Limb (tissue), 2 donors: Measurements from ENCODE around the gene COL23A1.
A peak's percentile ranks its signal among the peaks of the same experiment; 100 is the strongest.

Experiments
- DNase-seq, 2 donors: peaks; one replicate each; pipeline ENCODE4 v3.0.0-alpha.2; 2016; ENCODE audit errors: extremely low spot score in 2 of 2

The COL23A1 gene

GRCh38 chr5:178477802-178478201 lies 112.4 kb downstream of the COL23A1 start:
- DNase-seq, result no peak

- DNase-seq, result no peak
These were observed 113.0 kb downstream of the COL23A1 start for GRCh38 chr5:178476972-178477754.

GRCh38 chr5:178476531-178476930 lies 113.7 kb downstream of the COL23A1 start:
- DNase-seq, result no peak

GRCh38 chr5:178475422-178475821 lies 114.8 kb downstream of the COL23A1 start:
- DNase-seq, result no peak

- no peak for DNase-seq
These were observed 115.5 kb downstream of the COL23A1 start for GRCh38 chr5:178474562-178475184.

GRCh38 chr5:178473854-178474253 lies 116.3 kb downstream of the COL23A1 start:
- DNase-seq, result no peak

- no peak for DNase-seq
These were observed 118.1 kb downstream of the COL23A1 start for GRCh38 chr5:178472138-178472537.

GRCh38 chr5:178471711-178472110 lies 118.5 kb downstream of the COL23A1 start:
- no peak for DNase-seq

- DNase-seq, result no peak
These were observed 119.5 kb downstream of the COL23A1 start for GRCh38 chr5:178470760-178471025.

GRCh38 chr5:178469975-178470759 lies 120.0 kb downstream of the COL23A1 start:
- DNase-seq, result peak in 1 of 2 donors; percentile 27

- DNase-seq, result no peak
These were observed 120.9 kb downstream of the COL23A1 start for GRCh38 chr5:178469011-178469974.

- no peak for DNase-seq
These were observed 122.0 kb downstream of the COL23A1 start for GRCh38 chr5:178468196-178468685.

GRCh38 chr5:178467568-178468195 lies 122.5 kb downstream of the COL23A1 start:
- DNase-seq, result peak in 1 of 2 donors; percentile 54

GRCh38 chr5:178467205-178467567 lies 123.0 kb downstream of the COL23A1 start:
- DNase-seq, result no peak

- no peak for DNase-seq
These were observed 123.9 kb downstream of the COL23A1 start for GRCh38 chr5:178466342-178466741.

GRCh38 chr5:178465861-178466288 lies 124.3 kb downstream of the COL23A1 start:
- DNase-seq, result no peak

- DNase-seq, result no peak
These were observed 124.8 kb downstream of the COL23A1 start for GRCh38 chr5:178465228-178465860.

GRCh38 chr5:178464431-178465048 lies 125.7 kb downstream of the COL23A1 start:
- DNase-seq, result no peak

- DNase-seq, result no peak
These were observed 126.7 kb downstream of the COL23A1 start for GRCh38 chr5:178463321-178464155.
